Measurements from ENCODE around the gene ZCCHC8. TPM values are rescaled to one million over a fixed set of nuclear protein-coding genes. Genes with fewer than 3 reads are reported as not detected.

ZCCHC8 gene
- total RNA-seq, 1 donor from 2014 or later: 23.5 TPM

DNA sequence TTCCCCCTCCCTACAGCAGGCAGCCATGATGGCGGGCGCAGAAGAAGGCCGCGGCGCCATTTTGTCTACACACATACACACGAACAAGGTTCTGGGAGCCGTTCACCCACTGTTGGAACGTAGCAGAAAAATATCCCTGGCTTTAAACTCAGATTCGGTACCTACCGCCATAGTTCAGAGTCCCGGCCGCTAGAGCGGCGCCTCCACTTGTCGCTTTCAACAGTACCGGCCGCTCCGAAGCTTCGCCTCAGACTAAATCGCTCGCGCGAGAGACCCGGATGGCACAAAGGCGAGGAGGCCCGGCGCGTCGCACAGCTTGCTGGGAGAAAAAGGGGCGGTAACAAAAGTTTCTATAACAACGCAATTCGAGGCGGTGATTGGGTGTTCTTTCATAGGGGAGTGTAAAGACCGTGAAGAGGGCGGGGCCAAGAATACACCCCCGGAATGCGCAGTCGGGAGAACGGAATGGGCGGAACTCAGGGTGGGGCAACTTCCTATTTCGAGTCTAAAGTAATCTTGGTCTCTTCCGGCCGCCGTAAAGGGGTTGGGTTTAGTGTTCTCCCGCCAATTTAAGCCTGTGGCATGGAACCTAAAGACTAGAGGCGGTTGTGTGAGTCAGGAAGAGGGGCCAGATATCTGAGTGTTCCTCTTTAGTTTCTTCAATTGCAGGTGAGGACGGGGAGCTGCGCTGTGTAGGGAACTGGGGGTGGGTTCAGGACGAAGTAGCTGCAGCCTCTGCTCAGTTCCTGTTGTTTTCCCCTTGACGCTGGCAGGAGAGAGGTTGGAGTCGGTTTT, 26.1 kb upstream of the ZCCHC8 start, which contains the start of the genes KNTC1 and RSRC2:
TSS of gene KNTC1 (plus strand) at position 567 of the 795 bp plus-strand sequence. CDS start 2,815 bp downstream, outside the sequence.
TSS of gene RSRC2 (minus strand) at position 254 of the 795 bp plus-strand sequence. CDS start at position 171, 83 bp downstream.
- intact Hi-C loops (cut with DNase I): no loop called here
- Histone ChIP-seq H3K36me3 (peaks cover 20% of the 10 kb centered on the region), H3K27ac (peak within 1 kb of the TSS; percentile 97), H3K9me3 (no peaks in the 10 kb centered on the region), H3K4me1 (peaks cover 43% of the 10 kb centered on the region), H3K27me3 (ENCODE audit: low read depth) (no peaks in the 10 kb centered on the region), H3K4me3 (peak within 1 kb of the TSS; percentile 72)
- peak; percentile 97 for DNase-seq
- ATAC-seq: peak; percentile 97 to 99
- TF ChIP-seq, protein P1, sequence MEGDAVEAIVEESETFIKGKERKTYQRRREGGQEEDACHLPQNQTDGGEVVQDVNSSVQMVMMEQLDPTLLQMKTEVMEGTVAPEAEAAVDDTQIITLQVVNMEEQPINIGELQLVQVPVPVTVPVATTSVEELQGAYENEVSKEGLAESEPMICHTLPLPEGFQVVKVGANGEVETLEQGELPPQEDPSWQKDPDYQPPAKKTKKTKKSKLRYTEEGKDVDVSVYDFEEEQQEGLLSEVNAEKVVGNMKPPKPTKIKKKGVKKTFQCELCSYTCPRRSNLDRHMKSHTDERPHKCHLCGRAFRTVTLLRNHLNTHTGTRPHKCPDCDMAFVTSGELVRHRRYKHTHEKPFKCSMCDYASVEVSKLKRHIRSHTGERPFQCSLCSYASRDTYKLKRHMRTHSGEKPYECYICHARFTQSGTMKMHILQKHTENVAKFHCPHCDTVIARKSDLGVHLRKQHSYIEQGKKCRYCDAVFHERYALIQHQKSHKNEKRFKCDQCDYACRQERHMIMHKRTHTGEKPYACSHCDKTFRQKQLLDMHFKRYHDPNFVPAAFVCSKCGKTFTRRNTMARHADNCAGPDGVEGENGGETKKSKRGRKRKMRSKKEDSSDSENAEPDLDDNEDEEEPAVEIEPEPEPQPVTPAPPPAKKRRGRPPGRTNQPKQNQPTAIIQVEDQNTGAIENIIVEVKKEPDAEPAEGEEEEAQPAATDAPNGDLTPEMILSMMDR (IDR thresholded peaks at IDR 0.05): no peak

DNA sequence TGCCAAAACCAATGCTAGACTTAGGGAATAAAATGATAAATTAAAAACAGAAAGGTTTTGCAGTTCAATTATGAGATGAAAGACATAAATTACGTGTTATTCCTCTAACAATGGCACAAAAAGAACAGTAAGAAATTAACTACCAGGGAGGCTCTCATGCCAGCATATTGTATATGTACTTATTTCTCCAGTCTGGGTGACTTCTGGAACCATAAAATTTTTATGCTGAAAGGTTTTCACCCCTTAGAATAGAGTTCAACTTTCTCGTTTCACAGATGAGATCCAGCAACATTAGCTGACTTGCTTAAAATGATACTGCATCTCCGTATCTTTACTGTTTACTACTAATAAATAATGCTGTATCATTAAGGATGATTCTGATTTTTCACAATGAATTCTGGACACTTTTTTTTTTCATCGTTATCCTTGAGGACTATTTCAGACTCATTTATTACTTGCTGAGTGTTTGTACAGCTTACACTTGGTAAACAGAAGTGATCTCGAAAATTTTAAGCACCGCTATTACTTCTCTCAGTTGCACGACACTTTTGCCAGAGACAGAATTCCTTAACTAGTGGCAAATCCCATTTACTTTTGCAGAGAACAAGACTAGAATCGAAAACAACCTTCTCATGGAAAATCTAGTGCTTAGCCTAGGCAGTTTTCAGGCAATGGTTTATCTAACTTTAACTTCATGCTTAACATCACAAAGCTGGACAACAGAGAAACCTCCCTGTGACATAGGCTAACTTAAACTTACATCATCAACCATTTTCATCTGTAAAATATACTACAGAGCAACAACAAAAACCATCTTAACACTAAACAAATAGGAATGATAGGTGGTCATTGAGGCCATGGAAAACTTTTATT, 23.4 kb upstream of the ZCCHC8 start:
- H3K27me3 ChIP-seq (ENCODE audit: low read depth): no peaks in the 10 kb centered on the region
- TF ChIP-seq, protein P1 (IDR thresholded peaks at IDR 0.05): no peak
- peaks cover 49% of the 10 kb centered on the region for H3K4me1 ChIP-seq
- H3K27ac ChIP-seq: peak overlapping the region; percentile 39
- peaks cover 48% of the 10 kb centered on the region for H3K36me3 ChIP-seq
- ATAC-seq: no peak
- no peak for DNase-seq
- intact Hi-C loops (cut with DNase I): no loop called here
- H3K9me3 ChIP-seq: no peaks in the 10 kb centered on the region
- peak overlapping the region; percentile 72 for H3K4me3 ChIP-seq

DNA sequence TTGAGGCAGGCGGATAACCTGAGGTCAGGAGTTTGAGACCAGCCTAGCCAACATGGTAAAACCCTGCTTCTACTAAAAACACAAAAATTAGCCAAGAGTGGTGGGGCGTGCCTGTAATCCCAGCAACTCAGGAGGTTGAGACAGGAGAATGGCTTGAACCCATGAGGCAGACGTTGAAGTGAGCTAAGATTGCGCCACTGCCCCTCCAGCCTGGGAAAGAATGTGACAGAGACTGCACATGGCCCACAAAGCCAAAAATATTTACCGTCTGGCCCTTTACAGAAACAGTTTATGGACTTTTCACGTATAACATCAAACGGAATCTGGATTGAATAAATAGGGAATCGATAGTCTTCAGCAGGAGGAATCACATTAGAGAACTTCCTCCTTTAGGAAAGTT, 22.5 kb upstream of the ZCCHC8 start:
- Histone ChIP-seq H3K27ac (no peak overlapping the region), H3K27me3 (ENCODE audit: low read depth) (no peaks in the 10 kb centered on the region), H3K36me3 (peaks cover 56% of the 10 kb centered on the region), H3K9me3 (no peaks in the 10 kb centered on the region), H3K4me1 (peaks cover 48% of the 10 kb centered on the region), H3K4me3 (peak overlapping the region; percentile 72)
- TF ChIP-seq, protein P1 (IDR thresholded peaks at IDR 0.05): no peak
- DNase-seq (no peak), ATAC-seq (no peak)
- intact Hi-C loops (cut with DNase I): no loop called here

DNA sequence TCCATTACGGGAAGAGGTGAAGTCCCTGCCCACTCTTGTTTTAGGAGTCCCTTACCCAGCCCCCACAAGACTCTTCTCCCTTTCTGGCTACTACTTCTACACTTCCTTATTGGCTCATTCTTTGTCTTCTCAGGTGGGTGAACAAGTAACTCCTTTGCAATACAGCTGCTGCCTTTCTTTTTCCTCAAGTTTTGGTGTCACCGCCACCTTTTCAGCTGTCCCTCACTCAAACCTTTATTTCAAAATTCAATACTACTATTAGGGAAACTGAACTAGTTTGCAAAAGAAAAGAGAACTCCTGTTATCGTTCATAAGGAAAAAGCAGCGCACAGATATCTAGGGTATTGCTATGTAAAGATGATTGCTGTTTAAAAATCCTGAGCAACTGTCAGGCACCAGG, 19.9 kb upstream of the ZCCHC8 start:
- ATAC-seq (no peak), DNase-seq (no peak)
- peaks cover 39% of the 10 kb centered on the region for H3K4me1 ChIP-seq
- peaks cover 82% of the 10 kb centered on the region for H3K36me3 ChIP-seq
- H3K4me3 ChIP-seq: no peak overlapping the region
- intact Hi-C loops (cut with DNase I): no loop called here
- H3K27me3 ChIP-seq (ENCODE audit: low read depth): no peaks in the 10 kb centered on the region
- TF ChIP-seq, protein P1 (IDR thresholded peaks at IDR 0.05): no peak
- H3K27ac ChIP-seq: no peak overlapping the region
- no peaks in the 10 kb centered on the region for H3K9me3 ChIP-seq

DNA sequence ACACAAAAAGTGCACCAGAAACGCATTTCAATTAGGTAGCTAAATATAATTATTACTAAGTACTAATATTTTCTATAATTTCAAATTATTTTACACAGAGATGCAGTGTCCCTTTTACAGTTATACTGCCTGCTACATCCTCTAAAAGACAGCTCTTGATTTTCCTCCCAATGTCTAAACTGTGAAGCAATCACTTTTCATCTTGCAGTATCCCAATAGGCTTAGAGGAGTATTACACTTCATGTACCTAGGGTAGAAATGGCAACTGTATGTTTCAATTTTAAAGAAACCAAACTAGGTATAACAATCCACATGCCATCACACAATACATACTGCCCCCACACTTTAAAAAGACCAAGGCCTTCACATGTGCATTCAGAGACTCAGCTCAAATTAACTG, 18.7 kb upstream of the ZCCHC8 start:
- TF ChIP-seq, protein P1 (IDR thresholded peaks at IDR 0.05): no peak
- no peaks in the 10 kb centered on the region for H3K27me3 ChIP-seq (ENCODE audit: low read depth)
- DNase-seq (no peak), ATAC-seq (no peak)
- H3K36me3 ChIP-seq: peaks cover 86% of the 10 kb centered on the region
- H3K4me3 ChIP-seq: no peak overlapping the region
- H3K27ac ChIP-seq: no peak overlapping the region
- intact Hi-C loops (cut with DNase I): no loop called here
- peaks cover 31% of the 10 kb centered on the region for H3K4me1 ChIP-seq
- no peaks in the 10 kb centered on the region for H3K9me3 ChIP-seq
